Adrenal gland (tissue), 5 donors: ENCODE measurements around the gene RALGDS.
"Not testable (repeated sequence)": the region's sequence is repeated elsewhere in the genome, so short reads cannot be mapped to it uniquely, and the experiment has no call there.

ENCODE experiments used
- CTCF ChIP-seq, 6 experiments: fragments of 450-650 bp in 4 of 6; fragments of 200-600 bp in 2 of 6; sonication (generic) in 1 of 6; IDR thresholded peaks; 1 replicate in 5 of 6; 2 replicates in 1 of 6; pipeline versions ENCODE4 v1.5.1 to v1.8.0; 2016 to 2021; ENCODE audit warnings: antibody characterized with exemption in 6 of 6, mild to moderate bottlenecking in 2 of 6, moderate library complexity in 1 of 6
- POLR2A ChIP-seq, 2 donors: fragments of 450-650 bp; IDR thresholded peaks; one replicate each; pipeline ENCODE4 v1.6.1; 2017; ENCODE audit warnings: antibody characterized with exemption in 2 of 2, mild to moderate bottlenecking in 2 of 2, moderate library complexity in 1 of 2
- donor health status: DM: no; HTN: no; CAD: no.

- not testable (repeated sequence) for TF ChIP-seq CTCF, POLR2A (IDR thresholded peaks at IDR 0.05)
Measured at GRCh38 chr9:133169687-133170086, 48.6 kb upstream of the RALGDS start.
